Astrocyte of the cerebellum (primary cell): ENCODE data around the gene SLC25A28.

Experiments used
- DNase-seq: peaks from one replicate; pipeline ENCODE4 v3.0.0-alpha.2; 2011; ENCODE audit warnings: low read depth
- H3K4me3 ChIP-seq: 2 replicates; pipeline ENCODE4 v1.5.1; 2011; ENCODE audit warnings: mild to moderate bottlenecking, low read depth, low read length, moderate library complexity
- CTCF ChIP-seq: IDR thresholded peaks from 2 replicates; pipeline ENCODE4 v1.5.1; 2012; ENCODE audit warnings: low read length, low read depth, moderate library complexity, mild to moderate bottlenecking; ENCODE audit errors: missing control alignments
- in situ Hi-C: cut with HindIII; loops from 2 replicates; pipeline ENCODE4 v1.10.0; 2017; ENCODE audit warnings: low sequenced_read_pairs

The SLC25A28 gene, protein sequence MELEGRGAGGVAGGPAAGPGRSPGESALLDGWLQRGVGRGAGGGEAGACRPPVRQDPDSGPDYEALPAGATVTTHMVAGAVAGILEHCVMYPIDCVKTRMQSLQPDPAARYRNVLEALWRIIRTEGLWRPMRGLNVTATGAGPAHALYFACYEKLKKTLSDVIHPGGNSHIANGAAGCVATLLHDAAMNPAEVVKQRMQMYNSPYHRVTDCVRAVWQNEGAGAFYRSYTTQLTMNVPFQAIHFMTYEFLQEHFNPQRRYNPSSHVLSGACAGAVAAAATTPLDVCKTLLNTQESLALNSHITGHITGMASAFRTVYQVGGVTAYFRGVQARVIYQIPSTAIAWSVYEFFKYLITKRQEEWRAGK

DNA sequence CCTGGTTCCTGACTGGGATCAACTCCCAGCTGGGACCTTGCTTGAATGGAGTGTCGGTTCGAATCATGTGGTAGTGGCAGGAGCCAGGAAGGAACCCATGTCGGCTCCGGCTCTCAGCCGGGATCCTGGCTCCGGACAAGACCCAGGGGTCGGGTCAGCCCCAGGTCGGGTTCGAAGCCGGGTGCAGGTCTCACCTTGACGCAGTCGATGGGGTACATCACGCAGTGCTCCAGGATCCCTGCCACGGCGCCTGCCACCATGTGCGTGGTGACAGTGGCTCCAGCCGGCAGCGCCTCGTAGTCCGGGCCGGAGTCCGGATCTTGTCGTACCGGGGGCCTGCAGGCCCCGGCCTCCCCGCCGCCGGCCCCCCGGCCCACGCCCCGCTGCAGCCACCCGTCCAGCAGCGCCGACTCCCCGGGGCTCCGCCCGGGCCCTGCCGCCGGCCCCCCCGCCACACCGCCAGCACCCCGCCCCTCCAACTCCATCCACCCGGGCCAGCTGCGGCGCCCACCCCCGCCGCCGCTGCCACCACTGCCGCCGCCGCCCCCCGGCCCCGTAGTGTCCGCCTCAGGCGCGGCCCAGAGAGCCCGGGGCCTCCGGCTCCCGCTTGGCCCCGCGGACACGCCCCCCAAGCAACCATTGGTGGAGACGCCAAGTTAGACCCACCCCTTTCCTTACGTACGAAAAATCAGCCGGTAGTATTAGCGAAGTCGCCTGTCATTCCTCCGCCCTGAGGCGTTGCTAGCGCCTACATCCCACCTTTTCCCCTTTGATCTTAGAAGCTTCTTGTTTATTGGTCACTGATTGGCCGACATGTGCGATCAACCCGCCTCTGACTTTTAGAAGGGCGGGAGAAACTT lies at the start of gene SLC25A28:
SLC25A28 (minus strand) TSS at position 589 of the 860 bp plus-strand sequence; CDS start at position 485, 104 bp downstream.
- no peak for TF ChIP-seq CTCF
- in situ Hi-C loops = loop anchor here (5.0 kb wide), 1 partner anchor 173 kb away; no protein-coding TSS in a partner anchor
- peak within 1 kb of the TSS; percentile 65 for H3K4me3 ChIP-seq
- DNase-seq = peak; percentile 100

DNA sequence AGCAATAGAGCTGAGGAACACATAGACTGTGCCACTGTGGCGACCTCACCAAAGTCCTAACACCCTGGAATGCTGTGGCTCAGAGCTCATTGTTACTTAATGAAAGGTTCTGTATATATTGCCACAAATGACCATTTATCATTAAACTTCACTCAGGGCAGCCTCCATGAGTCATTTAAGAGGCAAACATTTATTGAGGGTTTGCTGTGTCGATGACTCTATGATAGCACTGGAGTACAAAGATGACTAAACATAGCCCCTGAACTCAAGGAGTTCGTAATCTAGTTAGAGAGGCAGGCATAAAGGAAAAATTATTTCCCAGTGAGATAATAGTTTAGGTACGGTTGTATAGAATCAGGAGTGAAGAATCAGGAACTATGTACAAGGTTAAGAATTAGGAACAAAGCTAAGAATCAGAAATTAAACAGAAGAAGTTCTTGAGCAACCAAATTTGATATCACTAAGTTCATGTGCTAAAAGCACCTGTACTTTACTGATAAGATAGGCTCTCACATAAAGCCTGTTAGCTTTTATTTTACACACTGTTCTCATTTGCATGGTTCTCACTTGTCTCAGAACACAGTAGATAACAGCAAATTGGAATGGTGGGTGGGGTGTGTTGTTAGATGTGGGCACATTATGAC lies 47.0 kb upstream of the SLC25A28 start:
- no peak for TF ChIP-seq CTCF
- in situ Hi-C loops = loop anchor here (5.0 kb wide), 1 partner anchor 45 kb away; no protein-coding TSS in a partner anchor
- DNase-seq = peak; percentile 60
- H3K4me3 ChIP-seq = no peak overlapping the region

GRCh38 chr10:99665304-99665703 lies 45.1 kb upstream of the SLC25A28 start:
- H3K4me3 ChIP-seq = no peak overlapping the region
- TF ChIP-seq CTCF = no peak
- in situ Hi-C loops = loop anchor here (5.0 kb wide), 1 partner anchor 47 kb away; no protein-coding TSS in a partner anchor
- DNase-seq = no peak

- H3K4me3 ChIP-seq = peak overlapping the region; percentile 2
- TF ChIP-seq CTCF = no peak
- in situ Hi-C loops = no loop called here
- DNase-seq = no peak
Measured at GRCh38 chr10:99661377-99661763, 41.1 kb upstream of the SLC25A28 start.

DNA sequence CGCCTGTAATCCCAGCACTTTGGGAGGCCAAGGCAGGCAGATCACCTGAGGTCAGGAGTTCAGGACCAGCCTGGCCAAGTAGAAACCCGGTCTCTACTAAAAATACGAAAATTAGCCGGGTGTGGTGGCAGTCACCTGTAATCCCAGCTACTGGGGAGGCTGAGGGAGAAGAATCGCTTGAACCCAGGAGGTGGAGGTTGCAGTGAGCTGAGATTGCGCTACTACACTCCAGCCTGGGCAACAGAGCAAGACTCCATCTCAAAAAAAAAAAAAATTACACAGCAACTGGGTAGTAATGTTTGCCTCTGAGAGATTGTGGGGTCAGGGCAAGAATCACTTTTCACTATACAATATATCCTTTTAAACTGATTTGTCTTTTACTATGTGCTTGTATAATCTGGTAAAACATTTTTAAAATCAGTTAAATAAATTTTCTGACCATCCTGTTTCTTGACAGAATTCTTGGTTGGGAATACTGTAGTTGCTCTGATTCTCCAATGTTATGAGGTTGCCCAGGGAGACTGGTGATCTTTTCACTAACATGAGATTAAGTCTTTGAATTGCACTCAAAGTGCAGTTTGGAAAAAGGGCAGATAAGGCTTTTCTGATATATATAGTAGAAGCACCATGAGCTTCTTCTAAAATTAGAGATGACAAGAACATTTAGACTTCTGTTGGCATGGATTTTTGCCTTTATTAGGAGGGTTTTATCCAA lies 40.6 kb upstream of the SLC25A28 start:
- peak overlapping the region; percentile 92 for H3K4me3 ChIP-seq
- in situ Hi-C loops = no loop called here
- no peak for DNase-seq
- no peak for TF ChIP-seq CTCF

- DNase-seq = no peak
- in situ Hi-C loops = no loop called here
Measured at GRCh38 chr10:99659868-99660366, 39.7 kb upstream of the SLC25A28 start.

More at GRCh38 chr10:99659868-99660366, 39.7 kb upstream of the SLC25A28 start:
- peak overlapping the region; percentile 92 for H3K4me3 ChIP-seq
- TF ChIP-seq CTCF = no peak
